Hematopoietic multipotent progenitor cell treated with erythropoietin and hydrocortisone succinate and interleukin-3 and kit ligand, for 17 days (in vitro differentiated cells): ENCODE data around the gene CLTC.
A peak's percentile ranks its signal among the peaks of the same experiment; 100 is the strongest.
"Not testable (repeated sequence)": the region's sequence is repeated elsewhere in the genome, so short reads cannot be mapped to it uniquely, and the experiment has no call there.

Experiments used
- DNase-seq: peaks from one replicate; pipeline ENCODE4 v3.0.0-alpha.2; 2015; ENCODE audit warnings: low spot score

CLTC gene

GRCh38 chr17:59634632-59635541 is 15.2 kb downstream of the CLTC start:
- peak; percentile 45 for DNase-seq

DNA sequence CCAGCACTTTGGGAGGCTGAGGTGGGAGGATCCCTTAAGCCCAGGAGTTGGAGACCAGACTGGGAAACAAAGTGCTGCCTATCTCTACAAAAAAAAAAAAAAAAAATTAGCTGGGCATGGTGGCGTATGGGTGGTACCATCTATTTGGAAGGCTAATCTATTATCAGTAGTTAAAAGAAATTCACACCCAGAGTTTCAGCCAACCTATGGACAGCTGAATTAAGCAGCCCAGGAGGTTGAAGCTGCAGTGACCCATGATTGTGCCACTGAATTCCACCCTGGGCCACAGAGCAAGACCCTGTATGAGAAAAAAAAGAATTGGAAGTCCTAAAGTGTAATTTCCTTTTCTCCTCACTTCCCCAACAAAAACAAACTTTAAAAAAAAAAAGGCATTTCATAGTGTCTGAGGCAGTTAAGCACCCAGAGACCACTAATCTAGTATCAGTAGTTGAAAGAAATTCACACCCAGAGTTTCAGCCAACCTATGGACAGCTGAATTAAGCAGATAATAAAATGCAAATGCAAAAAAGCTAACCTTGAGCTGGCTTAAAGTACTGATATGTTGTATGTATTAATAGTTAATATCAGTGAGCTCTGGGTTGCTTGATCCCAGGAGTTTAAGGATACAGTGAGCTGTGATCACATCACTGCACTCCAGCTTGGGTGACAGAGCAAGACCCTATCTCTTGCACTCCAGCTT is 18.1 kb downstream of the CLTC start:
- DNase-seq = peak; percentile 84

GRCh38 chr17:59638553-59638952 is 18.9 kb downstream of the CLTC start:
- DNase-seq = peak; percentile 46

- no peak for DNase-seq
Measured at GRCh38 chr17:59641799-59642484, 22.2 kb downstream of the CLTC start.

DNA sequence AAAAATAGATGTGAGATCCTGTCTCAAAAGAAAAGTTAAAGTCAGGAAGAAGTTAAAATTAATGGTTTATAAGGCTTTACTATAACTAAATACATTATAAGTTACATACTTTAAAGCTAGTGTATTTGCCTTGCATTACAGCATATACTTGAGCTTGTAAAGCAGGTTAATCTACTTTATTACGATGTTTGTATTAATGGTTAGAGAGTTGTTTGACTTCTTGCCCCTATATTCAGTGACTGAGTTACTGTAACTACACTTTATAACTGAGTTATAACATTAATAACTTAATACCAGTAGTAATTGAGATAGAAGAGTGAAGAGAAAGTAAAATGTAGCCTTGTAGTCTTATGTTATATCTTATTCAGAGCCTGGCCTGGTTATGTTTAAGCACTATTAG is 22.9 kb downstream of the CLTC start:
- DNase-seq = no peak

DNA sequence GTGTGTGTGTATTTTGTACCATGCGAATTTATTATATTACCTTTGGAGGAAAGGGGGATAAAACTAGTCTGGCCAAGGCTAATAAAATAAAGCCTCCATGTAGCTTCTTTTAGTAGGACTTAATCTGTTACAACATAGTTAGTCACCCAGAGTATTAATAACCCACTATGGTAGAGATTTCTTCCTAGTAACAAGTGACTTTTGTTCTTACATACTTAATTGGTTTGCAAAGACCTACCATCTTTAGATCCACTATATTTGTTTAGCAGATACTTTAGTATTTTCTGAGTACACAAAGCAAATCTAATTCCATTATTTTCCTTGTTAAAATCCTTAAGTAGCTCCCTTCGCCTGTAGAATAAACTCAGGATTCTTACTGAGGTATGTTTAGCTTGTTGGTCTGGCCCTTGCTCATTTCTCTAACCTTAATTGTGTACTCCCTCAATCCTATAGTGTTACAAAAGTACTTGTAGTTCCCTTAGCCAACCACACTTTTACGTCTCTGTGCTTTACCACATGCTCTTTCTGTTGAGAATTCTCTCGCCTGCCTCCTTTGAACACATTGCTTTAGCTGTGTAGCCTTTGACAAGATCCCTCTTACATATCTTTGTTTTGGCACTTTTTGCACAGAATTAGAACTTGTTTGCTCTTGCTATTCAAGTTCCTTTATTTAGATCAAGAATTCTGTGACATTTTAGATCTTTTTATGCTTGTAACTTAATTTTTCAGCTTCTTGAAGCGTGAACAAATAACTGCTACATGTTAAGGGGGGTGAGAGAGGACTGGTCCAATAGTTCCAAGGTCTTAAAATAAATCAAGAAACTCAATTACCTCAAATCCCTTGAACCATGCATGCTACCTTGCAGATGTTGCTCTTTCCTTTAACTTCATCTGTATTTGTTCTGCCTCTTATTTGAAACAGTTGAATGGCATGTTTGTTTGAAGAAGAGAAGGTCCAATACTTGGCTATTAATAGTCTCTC is 23.8 kb downstream of the CLTC start:
- DNase-seq = no peak

DNA sequence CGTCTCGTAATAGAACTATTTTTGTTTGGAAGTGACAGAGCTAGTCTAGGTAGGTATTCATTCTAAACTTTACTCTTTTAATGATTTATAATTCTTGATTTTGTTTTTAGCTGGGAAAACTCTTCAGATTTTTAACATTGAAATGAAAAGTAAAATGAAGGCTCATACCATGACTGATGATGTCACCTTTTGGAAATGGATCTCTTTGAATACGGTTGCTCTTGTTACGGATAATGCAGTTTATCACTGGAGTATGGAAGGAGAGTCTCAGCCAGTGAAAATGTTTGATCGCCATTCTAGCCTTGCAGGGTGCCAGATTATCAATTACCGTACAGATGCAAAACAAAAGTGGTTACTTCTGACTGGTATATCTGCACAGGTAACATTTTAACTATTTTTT is 27.6 kb downstream of the CLTC start:
- no peak for DNase-seq

DNA sequence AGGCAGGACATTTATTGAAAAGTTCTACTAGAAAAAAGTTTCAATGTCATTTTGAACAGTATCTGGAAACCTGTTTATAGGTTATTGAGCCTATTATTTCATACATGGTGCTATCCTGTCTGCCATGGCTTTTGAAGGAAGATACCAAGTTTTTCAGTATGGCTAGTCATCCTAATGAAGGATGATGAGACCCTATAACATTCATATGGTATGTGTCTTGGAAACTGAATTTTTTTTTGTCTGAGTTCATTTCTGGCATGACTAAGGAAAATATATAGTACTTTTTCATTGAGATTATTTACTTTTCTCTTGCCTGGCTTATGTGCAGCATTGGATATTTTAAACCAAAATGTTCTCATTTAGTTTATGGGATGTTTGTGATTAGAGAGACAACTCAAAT is 30.2 kb downstream of the CLTC start:
- no peak for DNase-seq

DNA sequence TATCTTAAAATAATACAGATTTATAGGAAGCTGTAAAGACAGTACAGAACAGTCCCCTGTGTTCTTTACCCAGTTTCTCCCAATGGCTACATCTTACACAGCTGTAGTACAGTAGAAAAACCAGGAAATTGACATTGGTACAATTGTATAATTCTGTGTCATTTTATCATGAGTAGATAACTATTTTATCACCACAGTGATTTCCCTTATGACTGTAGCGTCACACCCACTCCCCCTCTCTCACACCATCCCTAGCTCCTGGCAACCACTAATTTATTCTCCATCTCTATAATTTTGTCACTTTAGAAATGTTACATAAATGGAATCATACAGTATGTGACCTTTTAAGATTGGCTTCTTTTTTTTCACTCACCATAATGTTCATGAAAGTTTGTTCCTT is 30.9 kb downstream of the CLTC start:
- no peak for DNase-seq

DNA sequence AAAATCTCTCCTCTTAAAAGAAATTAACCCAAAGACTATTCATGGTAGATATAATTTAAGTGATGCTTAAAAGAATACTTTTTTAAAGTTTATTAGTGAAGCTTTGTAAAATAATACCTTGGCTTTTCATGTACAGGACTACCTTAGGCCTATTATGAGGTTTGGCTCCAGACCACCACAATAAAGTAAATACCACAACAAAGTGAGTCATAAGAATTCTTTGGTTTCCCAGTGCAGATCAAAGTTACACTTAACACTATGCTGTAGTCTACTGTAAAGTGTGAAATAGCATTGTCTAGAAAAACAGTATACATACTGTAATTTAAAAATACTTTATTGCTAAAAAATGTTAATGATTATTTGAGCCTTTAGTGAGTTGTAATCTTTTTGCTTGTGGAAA is 31.7 kb downstream of the CLTC start:
- no peak for DNase-seq

- no peak for DNase-seq
Measured at GRCh38 chr17:59652119-59652518, 32.4 kb downstream of the CLTC start.

DNA sequence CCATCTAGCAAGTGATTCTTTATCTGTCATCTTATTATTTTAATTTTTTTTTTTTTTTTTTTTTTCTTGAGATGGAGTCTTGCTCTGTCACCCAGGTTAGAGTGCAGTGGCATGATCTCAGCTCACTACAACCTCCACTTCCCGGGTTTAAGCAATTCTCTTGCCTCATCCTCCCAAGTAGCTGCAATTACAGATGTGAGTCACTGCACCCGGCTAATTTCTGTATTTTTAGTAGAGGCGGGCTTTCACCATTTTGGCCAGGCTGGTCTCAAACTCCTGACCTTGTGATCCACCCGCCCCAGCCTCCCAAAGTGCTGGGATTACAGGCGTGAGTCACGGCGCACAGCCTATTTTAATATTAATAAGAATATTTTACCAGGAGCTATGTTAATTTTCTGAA is 36.9 kb downstream of the CLTC start:
- not testable (repeated sequence) for DNase-seq

DNA sequence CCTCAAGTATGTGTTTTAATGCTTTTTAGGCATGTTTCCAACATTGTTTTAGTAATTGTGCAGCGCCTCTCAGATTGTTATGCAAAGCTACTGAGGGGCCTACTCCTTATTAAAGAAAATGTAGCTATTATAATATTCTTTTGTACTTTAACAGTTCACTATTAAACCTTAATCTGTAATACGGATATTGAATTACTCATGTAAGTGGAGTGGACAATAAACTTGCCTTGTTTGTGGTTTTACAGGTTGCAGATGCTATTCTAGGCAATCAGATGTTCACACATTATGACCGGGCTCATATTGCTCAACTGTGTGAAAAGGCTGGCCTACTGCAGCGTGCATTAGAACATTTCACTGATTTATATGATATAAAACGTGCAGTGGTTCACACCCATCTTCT is 46.5 kb downstream of the CLTC start:
- no peak for DNase-seq

DNA sequence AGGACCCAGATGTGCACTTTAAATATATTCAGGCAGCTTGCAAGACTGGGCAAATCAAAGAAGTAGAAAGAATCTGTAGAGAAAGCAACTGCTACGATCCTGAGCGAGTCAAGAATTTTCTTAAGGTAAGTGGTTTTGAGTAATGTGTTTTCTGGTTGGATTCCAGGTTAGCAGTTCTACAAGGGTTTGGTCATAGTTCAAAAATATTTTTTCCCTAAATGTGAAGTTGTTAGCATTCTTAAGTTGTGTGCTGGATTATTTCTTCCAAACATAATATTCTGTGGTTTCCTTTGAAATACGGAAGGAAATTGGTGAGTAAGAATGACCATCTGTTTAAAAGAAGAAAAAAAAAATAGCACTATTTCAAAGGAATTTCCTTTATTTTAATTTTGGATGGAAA is 49.1 kb downstream of the CLTC start:
- DNase-seq = no peak

DNA sequence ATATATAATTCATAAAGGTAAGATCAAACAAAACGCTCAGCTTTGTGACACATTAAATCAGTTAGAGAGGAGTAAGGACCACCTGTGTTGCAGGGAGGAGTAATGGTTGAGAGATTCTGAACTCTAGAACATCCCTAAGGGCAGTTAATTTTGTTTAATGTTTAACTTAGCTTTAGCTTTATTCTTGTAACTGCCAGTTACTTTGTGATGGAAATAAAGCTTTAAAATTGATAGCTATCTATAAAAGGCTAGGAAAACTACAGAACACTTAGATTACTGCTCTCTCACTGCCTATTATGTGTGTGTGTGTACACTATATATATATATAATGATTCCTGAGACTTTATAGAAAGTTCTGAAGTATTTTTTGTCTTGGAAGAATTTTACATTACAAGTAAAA is 49.7 kb downstream of the CLTC start:
- DNase-seq = no peak

DNA sequence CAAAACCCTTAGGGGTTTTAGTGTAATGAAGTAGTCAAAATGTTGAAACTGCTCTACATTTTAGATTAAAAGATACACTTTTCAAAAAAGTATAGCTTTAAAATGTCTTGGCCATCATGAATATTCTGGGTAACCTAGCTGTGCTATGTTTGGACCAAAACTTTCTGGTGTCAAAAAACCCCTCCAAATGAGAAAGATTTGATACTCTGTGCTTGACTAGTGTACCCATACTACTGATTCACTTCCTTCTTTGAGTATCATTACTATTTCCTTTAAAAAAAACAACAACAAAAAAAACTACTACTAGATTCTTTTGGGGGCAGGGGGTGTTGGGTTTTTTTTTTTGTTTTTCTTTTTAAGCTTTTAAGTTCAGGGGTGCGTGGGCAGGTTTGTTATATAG is 50.2 kb downstream of the CLTC start:
- no peak for DNase-seq

DNA sequence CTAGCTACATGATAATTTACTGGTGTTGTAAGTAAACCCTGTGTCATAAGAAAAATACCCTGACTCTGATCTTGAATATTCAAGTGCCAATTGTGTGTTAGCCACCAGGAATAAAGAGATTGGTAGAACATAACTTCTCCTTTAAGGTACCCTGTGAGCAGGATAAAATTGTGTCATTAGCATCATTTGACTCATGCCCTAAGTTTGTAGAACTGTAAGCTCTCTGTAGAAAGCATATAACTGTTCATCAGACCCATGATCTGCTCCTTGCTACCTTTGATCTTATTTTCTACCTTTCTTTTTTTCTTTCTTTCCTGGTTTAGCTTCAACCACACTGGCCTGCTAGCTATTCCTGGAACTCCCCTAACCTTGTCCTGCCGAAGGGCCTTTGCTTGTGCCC is 51.7 kb downstream of the CLTC start:
- DNase-seq = no peak

DNA sequence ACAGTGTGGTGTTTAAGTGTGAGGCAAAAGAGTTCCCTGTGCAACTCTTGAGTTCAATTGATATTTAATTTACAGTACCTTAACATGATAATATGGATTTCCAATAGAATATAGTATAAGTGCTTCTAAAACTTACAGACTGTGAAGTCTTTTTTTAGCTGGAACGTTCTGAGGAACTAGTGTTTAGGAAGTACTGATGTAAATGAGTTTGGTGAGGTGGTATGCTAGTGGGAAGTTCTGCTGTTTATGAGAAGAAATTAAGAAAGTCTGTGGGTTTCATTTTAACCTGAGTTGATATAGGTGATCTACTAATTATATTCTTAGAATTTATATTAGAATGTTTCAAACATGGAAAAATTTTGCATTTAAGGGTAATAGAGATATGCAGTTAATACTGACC is 55.5 kb downstream of the CLTC start:
- no peak for DNase-seq

GRCh38 chr17:59676716-59677115 is 57.0 kb downstream of the CLTC start:
- DNase-seq = no peak

DNA sequence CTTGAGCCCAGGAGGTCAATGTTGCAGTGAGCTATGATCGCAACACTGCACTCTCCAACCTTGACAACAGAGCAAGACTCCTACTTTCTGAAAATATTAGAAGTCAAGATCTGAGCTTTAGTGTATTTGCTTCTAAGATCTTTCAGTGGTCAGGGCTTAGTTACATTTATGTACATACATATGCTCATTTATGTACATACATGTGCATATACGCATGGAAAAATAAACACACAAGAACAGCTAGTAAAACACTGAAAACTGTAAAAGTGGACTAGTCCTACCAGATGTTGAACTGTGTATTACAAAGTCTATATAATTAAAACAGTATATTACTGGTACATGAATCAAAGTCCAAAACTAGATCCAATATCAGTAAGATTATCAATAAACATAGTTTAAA is 59.2 kb downstream of the CLTC start:
- DNase-seq = no peak

DNA sequence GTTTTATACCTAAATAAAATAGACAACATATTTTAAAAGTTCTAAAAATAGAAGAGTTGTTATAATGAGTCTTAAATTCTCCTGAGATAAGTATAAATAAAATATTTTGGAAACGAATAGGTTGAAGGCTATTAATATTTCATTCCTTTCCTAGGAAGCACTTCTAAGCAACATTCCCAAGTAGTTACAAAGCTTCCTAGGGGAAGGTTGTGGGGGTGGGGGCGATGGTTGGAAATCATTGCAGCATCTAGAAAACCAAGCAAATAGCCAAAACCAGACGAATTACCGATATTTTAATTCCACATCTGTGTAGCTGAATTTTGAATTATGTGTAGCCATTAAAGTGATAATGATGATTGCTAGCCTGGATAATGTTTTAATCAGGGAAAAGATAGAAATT is 60.6 kb downstream of the CLTC start:
- DNase-seq = no peak

- no peak for DNase-seq
Measured at GRCh38 chr17:59683283-59683682, 63.6 kb downstream of the CLTC start.
